HepG2 (cell line): ENCODE results near the gene GPC2. TPM values are rescaled to one million over a fixed set of nuclear protein-coding genes. Genes with fewer than 3 reads are reported as not detected.

Experiments used
- ATAC-seq: fragments of 200-7000 bp; cut with Tn5 transposase; 3 replicates; pipeline ENCODE4 v1.9.1; 2020; ENCODE audit warnings: mild to moderate bottlenecking, moderate library complexity
- BruUV-seq: library from RNA; stranded (reverse); fragments of 400-500 nt; replicated peaks from 2 replicates; lab custom pipeline; 2021; lab: Mats Ljungman, UMichigan
- CTCF ChIA-PET: fragments of 300-600 bp; formaldehyde crosslinking; extraction: SDS; loops from one replicate; lab custom pipeline; 2021; ENCODE audit warnings: low total read pairs, inconsistent platforms, low intra/inter-chr PET ratio; lab: Yijun Ruan, JAX
- POLR2A ChIA-PET: fragments of 350-600 bp; sonication (Branson Sonifier 250); formaldehyde crosslinking; loops from one replicate; lab custom pipeline; 2020; ENCODE audit warnings: antibody characterized with exemption, inconsistent platforms; lab: Yijun Ruan, JAX
- DNase-seq: peaks from one replicate; pipeline ENCODE4 v3.0.0-alpha.2; 2015; ENCODE audit warnings: low spot score
- FAIRE-seq: peaks from 3 replicates; lab custom pipeline; 2011; peaks lifted over from hg19 to GRCh38; lab: Jason Lieb, UNC
- H2AFZ ChIP-seq: one replicate; pipeline ENCODE4 v1.6.1; 2011; ENCODE audit warnings: low read length, inconsistent platforms
- H3K27ac ChIP-seq: fragments of 300-600 bp; 3 replicates; pipeline ENCODE4 v1.8.0; 2011; ENCODE audit warnings: mixed run types, mild to moderate bottlenecking, mixed read lengths, low read length, inconsistent platforms; ENCODE audit not compliant: insufficient read depth; ENCODE audit errors: extremely low read length
- H3K27me3 ChIP-seq, 2 experiments: fragments of 200-600 bp in 1 of 2; 2 replicates in 1 of 2; 3 replicates in 1 of 2; pipeline versions ENCODE4 v1.6.0 to v1.8.0; 2011; ENCODE audit warnings: low read length in 2 of 2, mild to moderate bottlenecking in 2 of 2, moderate library complexity in 2 of 2, inconsistent platforms in 1 of 2; ENCODE audit not compliant: insufficient read depth in 2 of 2, control insufficient read depth in 1 of 2
- H3K36me3 ChIP-seq, 2 experiments: fragments of 200-600 bp in 1 of 2; replicated peaks in 1 of 2; 2 replicates in 1 of 2; 3 replicates in 1 of 2; pipeline versions ENCODE4 v1.5.1 to v1.8.0; 2011; ENCODE audit warnings: low read length in 2 of 2, inconsistent platforms in 1 of 2; ENCODE audit not compliant: insufficient read depth in 2 of 2, control insufficient read depth in 1 of 2
- H3K4me1 ChIP-seq: 2 replicates; pipeline ENCODE4 v1.5.1; 2012; ENCODE audit warnings: low read length, inconsistent platforms; ENCODE audit not compliant: insufficient read depth
- H3K4me2 ChIP-seq: 2 replicates; pipeline ENCODE4 v1.6.0; 2011; ENCODE audit warnings: low read depth, low read length, inconsistent platforms
- H3K4me3 ChIP-seq, 3 experiments: fragments of 200-600 bp in 1 of 3; sonication (generic), shearing (Covaris generic) in 1 of 3; replicated peaks in 1 of 3; 2 replicates each; pipeline ENCODE4 v1.5.1; 2011 to 2016; ENCODE audit warnings: low read length in 3 of 3, inconsistent platforms in 2 of 3, low read depth in 2 of 3, mild to moderate bottlenecking in 2 of 3, control low read depth in 1 of 3, mixed read lengths in 1 of 3; ENCODE audit not compliant: insufficient read depth in 1 of 3
- H3K79me2 ChIP-seq: one replicate; pipeline ENCODE4 v1.6.1; 2011; ENCODE audit warnings: low read length, inconsistent platforms; ENCODE audit not compliant: insufficient read depth
- H3K9ac ChIP-seq: 2 replicates; pipeline ENCODE4 v1.6.0; 2011; ENCODE audit warnings: mild to moderate bottlenecking, low read depth, low read length, inconsistent platforms; ENCODE audit not compliant: insufficient read depth
- H3K9me3 ChIP-seq: 2 replicates; pipeline ENCODE4 v1.5.1; 2012; ENCODE audit warnings: mild to moderate bottlenecking, low read length
- H4K20me1 ChIP-seq: 2 replicates; pipeline ENCODE4 v1.6.0; 2011; ENCODE audit warnings: inconsistent platforms, mild to moderate bottlenecking, low read length, moderate library complexity; ENCODE audit not compliant: insufficient read depth
- DNMT1 ChIP-seq: sonication (generic); formaldehyde crosslinking; IDR thresholded peaks from 2 replicates; pipeline ENCODE4 v1.5.1; 2020; ENCODE audit warnings: mild to moderate bottlenecking, missing genetic modification reagents
- MTA3 ChIP-seq: sonication (generic); formaldehyde crosslinking; IDR thresholded peaks from 2 replicates; pipeline ENCODE4 v1.4.0; 2020; ENCODE audit warnings: missing genetic modification reagents
- NCOR1 ChIP-seq: fragments of 200-600 bp; sonication (generic); IDR thresholded peaks from 2 replicates; pipeline ENCODE4 v1.7.0; 2017; ENCODE audit warnings: antibody characterized with exemption, low read length, borderline replicate concordance
- RFX1 ChIP-seq: fragments of 450-650 bp; IDR thresholded peaks from 2 replicates; pipeline ENCODE4 v1.6.1; 2017
- RFX5 ChIP-seq: IDR thresholded peaks from 2 replicates; pipeline ENCODE4 v1.6.1; 2011; ENCODE audit warnings: low read depth, low read length, improper control_type of control experiment
- SMAD9 ChIP-seq: sonication (generic); formaldehyde crosslinking; IDR thresholded peaks from 2 replicates; pipeline ENCODE4 v1.5.1; 2020; ENCODE audit warnings: mild to moderate bottlenecking, missing genetic modification reagents
- ZBTB26 ChIP-seq: IDR thresholded peaks from 2 replicates; pipeline ENCODE4 v1.6.1; 2016; ENCODE audit warnings: missing compliant biosample characterization, missing genetic modification reagents, borderline replicate concordance
- ZFP41 ChIP-seq: sonication (generic); formaldehyde crosslinking; IDR thresholded peaks from 2 replicates; pipeline ENCODE4 v1.4.0; 2020; ENCODE audit warnings: mild to moderate bottlenecking, missing genetic modification reagents, borderline replicate concordance
- ZFP82 ChIP-seq: sonication (generic); formaldehyde crosslinking; IDR thresholded peaks from 2 replicates; pipeline ENCODE4 v1.5.1; 2020; ENCODE audit warnings: mild to moderate bottlenecking, missing genetic modification reagents, borderline replicate concordance
- ZNF562 ChIP-seq: sonication (generic); formaldehyde crosslinking; IDR thresholded peaks from 2 replicates; pipeline ENCODE4 v1.8.0; 2022; ENCODE audit warnings: missing genetic modification reagents, borderline replicate concordance
- ZNF703 ChIP-seq: sonication (generic); formaldehyde crosslinking; IDR thresholded peaks from 2 replicates; pipeline ENCODE4 v1.5.1; 2020; ENCODE audit warnings: missing genetic modification reagents, mild to moderate bottlenecking, moderate library complexity, borderline replicate concordance
- ZNF841 ChIP-seq: sonication (generic); formaldehyde crosslinking; IDR thresholded peaks from 2 replicates; pipeline ENCODE4 v1.8.1; 2023; ENCODE audit warnings: missing genetic modification reagents, borderline replicate concordance
- WGBS: methylation state at CpG from one replicate; pipeline ENCODE4 v1.1.6; 2017; ENCODE audit warnings: low lambda C conversion rate; 5-methylcytosine and 5-hydroxymethylcytosine counted together
- in situ Hi-C: cut with HindIII; loops from 2 replicates; pipeline ENCODE4 v1.10.0; 2017; ENCODE audit warnings: low pct_unique_long_range_greater_than_20kb; ENCODE audit not compliant: extremely low pct_ligation_motif_present
- intact Hi-C: fragments of 100-400 bp; cut with micrococcal nuclease; formaldehyde crosslinking; loops from one replicate; pipeline ENCODE4 v1.10.0; 2022; ENCODE audit not compliant: unreplicated experiment
- polyA plus RNA-seq, 8 experiments: library from polyadenylated mRNA; depleted of rRNA in 3 of 8; stranded (reverse) in 7 of 8; unstranded in 1 of 8; fragments of >200 nt; fragmentation: Illumina TruSeq in 4 of 8; extraction: Trizol in 4 of 8; gene quantifications; 2 replicates each; pipeline versions ENCODE4 v1.2.1 to v1.2.3, GENCODE V29; 2011 to 2016; ENCODE audit warnings: low read depth in 4 of 8, missing spikeins in 1 of 8, mixed read lengths in 1 of 8; ENCODE audit not compliant: insufficient read depth in 1 of 8
- total RNA-seq, 5 experiments: library from RNA; depleted of rRNA; stranded (reverse); fragments of >200 nt; fragmentation: Illumina TruSeq; extraction: Trizol; gene quantifications; 2 replicates each; pipeline ENCODE4 v1.2.3, GENCODE V29; 2016; ENCODE audit warnings: low read depth in 1 of 5

Gene GPC2
- total and polyA plus RNA-seq, 2 of the 13 experiments (the other 11 are each of a cell fraction or from before 2014, with no cell fraction given), result 0.64 to 0.78 TPM

DNA sequence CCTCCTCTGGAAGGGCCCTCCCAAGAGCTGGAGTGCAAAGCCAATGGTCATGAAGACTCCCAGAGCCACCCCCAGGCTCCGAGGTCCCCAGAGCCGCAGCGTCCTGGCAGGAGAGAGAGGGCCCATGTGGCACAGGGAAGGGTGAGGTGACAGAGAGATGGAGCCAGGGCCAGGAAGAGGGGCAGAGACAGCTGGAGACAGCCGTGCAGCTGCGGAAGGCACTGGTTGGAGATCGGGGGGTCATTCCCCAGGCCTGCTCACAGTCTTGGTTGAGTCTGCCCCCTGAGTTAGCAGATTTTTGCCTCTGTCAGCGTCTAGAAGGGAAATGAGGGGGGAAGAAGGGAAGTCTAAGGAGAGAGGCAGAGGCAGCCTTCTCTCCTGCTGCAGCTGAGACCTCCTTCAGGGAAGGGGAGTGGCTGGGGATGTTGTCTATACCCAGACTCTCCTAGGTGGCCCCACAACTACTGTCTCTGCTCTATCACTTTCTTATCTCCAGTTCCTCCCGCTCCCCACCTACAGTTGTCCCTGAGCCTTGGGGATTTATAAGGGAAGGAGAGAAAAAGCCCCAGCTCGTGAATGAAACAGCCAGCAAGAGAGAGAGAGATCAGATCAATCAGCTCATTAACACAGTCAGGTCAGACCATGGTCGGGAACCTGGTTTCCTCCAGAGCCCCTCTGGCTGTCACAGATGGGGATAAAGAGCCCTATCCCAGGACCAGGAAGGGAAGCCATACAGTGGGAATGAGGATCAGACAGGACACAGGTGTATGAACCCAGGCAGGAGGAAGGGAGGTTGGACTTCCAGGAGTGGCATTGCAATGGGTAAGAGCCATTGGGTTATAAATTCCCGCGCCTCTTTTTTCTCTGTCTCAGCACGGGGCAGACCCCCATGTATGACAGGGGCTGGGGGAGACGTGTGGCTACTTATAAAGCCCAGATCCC is 9.9 kb downstream of the GPC2 start:
- Histone ChIP-seq H3K4me3 (no peak overlapping the region; a peak in 1 of 6 replicates), H3K36me3 (no peaks in the 10 kb centered on the region), H3K27me3 (peaks cover 4 to 49% of the 10 kb centered on the region in 2 experiments), H3K4me1 (peaks cover 59% of the 10 kb centered on the region), H3K9me3 (no peaks in the 10 kb centered on the region), H3K27ac (no peak overlapping the region), H2AFZ (no peak overlapping the region), H3K4me2 (peak overlapping the region; percentile 93), H3K79me2 (no peaks in the 10 kb centered on the region), H4K20me1 (no peaks in the 10 kb centered on the region), H3K9ac (no peak overlapping the region)
- intact Hi-C loops (no loop called here), in situ Hi-C loops (no loop called here)
- no TSS peak for BruUV-seq
- ChIA-PET CTCF (no interaction called here), POLR2A (interaction anchor here (1.3 to 2.2 kb wide), 3 partner anchors 10 to 18 kb away, joined by 5 to 10 read pairs (median 7); partner anchors contain the start of genes GPC2 and LAMTOR4)
- DNase-seq, result no peak
- FAIRE-seq, result no peak
- TF ChIP-seq ZFP41, result no peak
- no peak for TF ChIP-seq NCOR1
- no peak for TF ChIP-seq ZBTB26 (CRISPR knock-in tag)
- no peak for TF ChIP-seq ZNF703 (CRISPR knock-in tag)
- TF ChIP-seq ZFP82, result no peak
- TF ChIP-seq ZNF562, result no peak
- TF ChIP-seq MTA3, result no peak
- no peak for TF ChIP-seq RFX1
- no peak for TF ChIP-seq RFX5
- no peak for TF ChIP-seq DNMT1 (CRISPR knock-in tag)
- TF ChIP-seq ZNF841 (CRISPR knock-in tag), result no peak
- TF ChIP-seq SMAD9 (CRISPR knock-in tag), result no peak
- ATAC-seq, result no peak; the same call in 2 of the 3 replicates
- 24% methylated on average over 14 of the region's 14 CpGs for WGBS
